Measurements from ENCODE around the gene CDA.

DNA sequence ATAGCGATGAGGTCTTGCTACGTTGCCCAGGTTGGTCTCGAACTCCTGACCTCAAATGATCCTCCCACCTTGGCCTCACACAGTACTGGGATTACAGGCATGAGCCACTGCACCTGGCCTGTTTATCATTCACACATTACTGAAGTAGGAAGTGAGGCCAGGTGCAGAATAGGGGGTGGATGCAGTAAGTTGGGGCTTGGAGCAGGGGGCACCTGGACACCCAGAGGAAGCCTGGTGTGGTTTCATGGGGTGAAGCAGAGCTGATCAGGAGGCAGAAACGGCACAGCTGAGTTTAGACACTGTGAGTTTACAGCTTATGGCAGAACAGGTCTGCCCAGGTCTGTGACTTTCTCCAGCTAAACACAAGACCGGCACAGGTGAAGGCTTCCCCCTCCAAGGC is 4.9 kb downstream of the CDA start:
- TF ChIP-seq, protein P1, sequence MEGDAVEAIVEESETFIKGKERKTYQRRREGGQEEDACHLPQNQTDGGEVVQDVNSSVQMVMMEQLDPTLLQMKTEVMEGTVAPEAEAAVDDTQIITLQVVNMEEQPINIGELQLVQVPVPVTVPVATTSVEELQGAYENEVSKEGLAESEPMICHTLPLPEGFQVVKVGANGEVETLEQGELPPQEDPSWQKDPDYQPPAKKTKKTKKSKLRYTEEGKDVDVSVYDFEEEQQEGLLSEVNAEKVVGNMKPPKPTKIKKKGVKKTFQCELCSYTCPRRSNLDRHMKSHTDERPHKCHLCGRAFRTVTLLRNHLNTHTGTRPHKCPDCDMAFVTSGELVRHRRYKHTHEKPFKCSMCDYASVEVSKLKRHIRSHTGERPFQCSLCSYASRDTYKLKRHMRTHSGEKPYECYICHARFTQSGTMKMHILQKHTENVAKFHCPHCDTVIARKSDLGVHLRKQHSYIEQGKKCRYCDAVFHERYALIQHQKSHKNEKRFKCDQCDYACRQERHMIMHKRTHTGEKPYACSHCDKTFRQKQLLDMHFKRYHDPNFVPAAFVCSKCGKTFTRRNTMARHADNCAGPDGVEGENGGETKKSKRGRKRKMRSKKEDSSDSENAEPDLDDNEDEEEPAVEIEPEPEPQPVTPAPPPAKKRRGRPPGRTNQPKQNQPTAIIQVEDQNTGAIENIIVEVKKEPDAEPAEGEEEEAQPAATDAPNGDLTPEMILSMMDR (IDR thresholded peaks at IDR 0.05; ENCODE audit: insufficient read depth, low read length, poor library complexity, severe bottlenecking) = no peak
- TF ChIP-seq EZH2phosphoT487 (conservative IDR thresholded peaks at IDR 0.05; ENCODE audit: low read length) = no peak

Data from SU-DHL-6 (cell line).